ENCODE results near the gene HLA-A.

DNA sequence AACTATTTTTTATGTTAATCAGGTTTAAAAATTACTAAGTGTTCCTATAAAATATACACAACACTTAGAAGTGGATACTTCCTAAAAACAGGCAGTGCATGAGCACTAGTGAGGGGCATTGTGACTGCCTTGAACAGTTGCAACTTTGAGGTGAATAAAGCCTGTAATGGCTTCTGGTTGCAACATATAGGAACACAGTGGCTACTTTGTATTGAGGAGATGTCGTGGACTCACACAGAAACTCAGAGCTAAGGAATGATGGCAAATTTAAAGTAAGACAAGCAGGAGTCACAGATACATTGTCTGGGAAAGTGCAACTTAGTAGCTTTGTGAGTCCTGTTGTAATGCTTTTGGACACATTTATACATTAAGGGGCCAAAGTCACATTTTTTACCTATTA lies 861 bp upstream of the HLA-A start:
- TF ChIP-seq CTCF (IDR thresholded peaks at IDR 0.05) (no peak), POLR2A (IDR thresholded peaks at IDR 0.05) (no peak)
